HG03457 (cell line): Measurements from ENCODE around the gene GALR1.

Experiments used
- ATAC-seq: cut with Tn5 transposase; IDR thresholded peaks from one replicate; pipeline ENCODE4 v1.9.1; 2021; ENCODE audit warnings: moderate number of reproducible peaks; ENCODE audit not compliant: unreplicated experiment

GALR1 gene

GRCh38 chr18:77316641-77317040, 67.0 kb downstream of the GALR1 start:
- no peak for ATAC-seq

GRCh38 chr18:77320971-77321559, 71.4 kb downstream of the GALR1 start:
- no peak for ATAC-seq

GRCh38 chr18:77321823-77322805, 72.5 kb downstream of the GALR1 start:
- ATAC-seq = no peak

GRCh38 chr18:77323640-77324299, 74.1 kb downstream of the GALR1 start:
- no peak for ATAC-seq
